HepG2 (cell line): ENCODE measurements around the gene MYO18B. TPM values are rescaled to one million over a fixed set of nuclear protein-coding genes. Genes with fewer than 3 reads are reported as not detected.
A peak's percentile ranks its signal among the peaks of the same experiment; 100 is the strongest.

ENCODE experiments used
- EEA1 ChIP-seq: sonication (generic); formaldehyde crosslinking; IDR thresholded peaks from 2 replicates; pipeline ENCODE4 v1.5.1; 2020; ENCODE audit warnings: mild to moderate bottlenecking, missing genetic modification reagents, borderline replicate concordance
- ELF3 ChIP-seq: IDR thresholded peaks from 2 replicates; pipeline ENCODE4 v1.6.1; 2016; ENCODE audit warnings: missing genetic modification reagents, missing compliant biosample characterization
- ESRRA ChIP-seq: sonication (generic); formaldehyde crosslinking; IDR thresholded peaks from 2 replicates; pipeline ENCODE4 v1.5.1; 2020; ENCODE audit warnings: mild to moderate bottlenecking, low read depth, missing genetic modification reagents
- HIVEP1 ChIP-seq: sonication (generic); formaldehyde crosslinking; IDR thresholded peaks from 2 replicates; pipeline ENCODE4 v1.4.0; 2020; ENCODE audit warnings: mild to moderate bottlenecking, missing genetic modification reagents
- ISX ChIP-seq: sonication (generic); formaldehyde crosslinking; conservative IDR thresholded peaks from 2 replicates; pipeline ENCODE4 v1.5.0; 2020; ENCODE audit warnings: missing genetic modification reagents
- KAT8 ChIP-seq: IDR thresholded peaks from 2 replicates; pipeline ENCODE4 v1.6.1; 2016; ENCODE audit warnings: missing genetic modification reagents, missing compliant biosample characterization
- KMT2B ChIP-seq: IDR thresholded peaks from 2 replicates; pipeline ENCODE4 v1.6.1; 2016; ENCODE audit warnings: missing genetic modification reagents, missing compliant biosample characterization
- NCOA2 ChIP-seq: sonication (generic); formaldehyde crosslinking; IDR thresholded peaks from 2 replicates; pipeline ENCODE4 v1.8.0; 2022; ENCODE audit warnings: inconsistent platforms
- PHF21A ChIP-seq: sonication (generic); formaldehyde crosslinking; IDR thresholded peaks from 2 replicates; pipeline ENCODE4 v1.5.0; 2020; ENCODE audit warnings: mild to moderate bottlenecking, missing genetic modification reagents
- PRPF4 ChIP-seq: fragments of 200-400 bp; formaldehyde crosslinking; IDR thresholded peaks from 2 replicates; pipeline ENCODE4 v1.6.1; 2016; ENCODE audit warnings: low read length, low read depth; ENCODE audit not compliant: poor library complexity, severe bottlenecking
- SNRNP70 ChIP-seq: fragments of 200-400 bp; formaldehyde crosslinking; IDR thresholded peaks from 2 replicates; pipeline ENCODE4 v1.6.1; 2017; ENCODE audit warnings: mild to moderate bottlenecking, low read depth, low read length, moderate library complexity
- ZBTB38 ChIP-seq: sonication (generic); formaldehyde crosslinking; IDR thresholded peaks from 2 replicates; pipeline ENCODE4 v1.5.1; 2020; ENCODE audit warnings: mild to moderate bottlenecking, missing genetic modification reagents
- ZFP36L2 ChIP-seq: sonication (generic); formaldehyde crosslinking; IDR thresholded peaks from 2 replicates; pipeline ENCODE4 v1.4.0; 2020; ENCODE audit warnings: missing genetic modification reagents
- ZNF10 ChIP-seq: sonication (generic); formaldehyde crosslinking; IDR thresholded peaks from 2 replicates; pipeline ENCODE4 v1.4.0; 2020; ENCODE audit warnings: mild to moderate bottlenecking, low read depth, missing genetic modification reagents, borderline replicate concordance
- ZNF225 ChIP-seq: sonication (generic); formaldehyde crosslinking; IDR thresholded peaks from 2 replicates; pipeline ENCODE4 v1.4.0; 2020; ENCODE audit warnings: mild to moderate bottlenecking, missing genetic modification reagents
- ZNF251 ChIP-seq: sonication (generic); formaldehyde crosslinking; IDR thresholded peaks from 2 replicates; pipeline ENCODE4 v1.9.0; 2021; ENCODE audit warnings: mild to moderate bottlenecking, missing genetic modification reagents
- ZNF33B ChIP-seq: sonication (generic); formaldehyde crosslinking; IDR thresholded peaks from 2 replicates; pipeline ENCODE4 v1.5.1; 2020; ENCODE audit warnings: mild to moderate bottlenecking, missing genetic modification reagents
- ZNF383 ChIP-seq: sonication (generic); formaldehyde crosslinking; IDR thresholded peaks from 2 replicates; pipeline ENCODE4 v1.4.0; 2020; ENCODE audit warnings: missing genetic modification reagents, mild to moderate bottlenecking, borderline replicate concordance
- ZNF468 ChIP-seq: sonication (generic); formaldehyde crosslinking; IDR thresholded peaks from 2 replicates; pipeline ENCODE4 v1.8.0; 2022; ENCODE audit warnings: mild to moderate bottlenecking, moderate library complexity, missing genetic modification reagents
- ZNF510 ChIP-seq: sonication (generic); formaldehyde crosslinking; IDR thresholded peaks from 2 replicates; pipeline ENCODE4 v1.4.0; 2020; ENCODE audit warnings: low read depth, mild to moderate bottlenecking, missing genetic modification reagents
- ZNF598 ChIP-seq: sonication (generic); formaldehyde crosslinking; IDR thresholded peaks from 2 replicates; pipeline ENCODE4 v1.5.1; 2020; ENCODE audit warnings: mild to moderate bottlenecking, missing genetic modification reagents, borderline replicate concordance
- ZNF652 ChIP-seq: IDR thresholded peaks from 2 replicates; pipeline ENCODE4 v1.6.1; 2016; ENCODE audit warnings: low read depth, borderline replicate concordance
- ZNF720 ChIP-seq: sonication (generic); formaldehyde crosslinking; IDR thresholded peaks from 2 replicates; pipeline ENCODE4 v1.4.0; 2020; ENCODE audit warnings: missing genetic modification reagents
- ZSCAN22 ChIP-seq: sonication (generic); formaldehyde crosslinking; IDR thresholded peaks from 2 replicates; pipeline ENCODE4 v1.4.0; 2020; ENCODE audit warnings: mild to moderate bottlenecking, missing genetic modification reagents
- polyA plus RNA-seq, 8 experiments: library from polyadenylated mRNA; depleted of rRNA in 3 of 8; stranded (reverse) in 7 of 8; unstranded in 1 of 8; fragments of >200 nt; fragmentation: Illumina TruSeq in 4 of 8; extraction: Trizol in 4 of 8; gene quantifications; 2 replicates each; pipeline versions ENCODE4 v1.2.1 to v1.2.3, GENCODE V29; 2011 to 2016; ENCODE audit warnings: low read depth in 4 of 8, missing spikeins in 1 of 8, mixed read lengths in 1 of 8; ENCODE audit not compliant: insufficient read depth in 1 of 8
- total RNA-seq, 5 experiments: library from RNA; depleted of rRNA; stranded (reverse); fragments of >200 nt; fragmentation: Illumina TruSeq; extraction: Trizol; gene quantifications; 2 replicates each; pipeline ENCODE4 v1.2.3, GENCODE V29; 2016; ENCODE audit warnings: low read depth in 1 of 5
- TF ChIP-seq, protein P1 (sequence below): sonication (generic); formaldehyde crosslinking; IDR thresholded peaks from 2 replicates; pipeline ENCODE4 v1.4.0; 2020; ENCODE audit warnings: mild to moderate bottlenecking, low read depth, missing genetic modification reagents
- TF ChIP-seq, protein P2 (sequence below): sonication (generic); formaldehyde crosslinking; IDR thresholded peaks from 2 replicates; pipeline ENCODE4 v1.4.0; 2020; ENCODE audit warnings: mild to moderate bottlenecking, missing genetic modification reagents
- TF ChIP-seq, protein P3 (sequence below): sonication (generic); formaldehyde crosslinking; IDR thresholded peaks from 2 replicates; pipeline ENCODE4 v1.4.0; 2020; ENCODE audit warnings: missing genetic modification reagents

The MYO18B gene
- total and polyA plus RNA-seq, 2 of the 13 experiments (the other 11 are each of a cell fraction or from before 2014, with no cell fraction given) = 0.01 TPM; not detected in 1

DNA sequence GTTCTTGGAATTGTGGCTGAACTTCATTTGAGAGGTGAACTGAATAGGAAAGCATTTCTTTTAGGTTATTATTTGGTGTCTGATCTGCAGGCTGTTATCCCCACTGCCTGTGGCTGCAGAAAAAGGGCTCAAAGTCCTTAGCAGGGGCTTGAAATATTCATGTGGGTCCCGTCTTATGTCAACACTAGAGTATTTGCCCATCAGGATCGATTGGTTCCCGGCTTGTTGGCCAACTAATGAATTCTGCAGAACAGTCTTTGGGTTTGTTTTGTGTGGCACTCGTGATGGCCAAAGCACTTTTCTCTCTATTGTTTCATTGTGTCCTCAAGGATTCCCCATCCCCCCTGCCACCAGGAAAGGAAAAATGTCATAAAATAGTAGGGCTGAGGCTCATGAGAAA lies 211.9 kb downstream of the MYO18B start (continued):
- TF ChIP-seq, protein P1, sequence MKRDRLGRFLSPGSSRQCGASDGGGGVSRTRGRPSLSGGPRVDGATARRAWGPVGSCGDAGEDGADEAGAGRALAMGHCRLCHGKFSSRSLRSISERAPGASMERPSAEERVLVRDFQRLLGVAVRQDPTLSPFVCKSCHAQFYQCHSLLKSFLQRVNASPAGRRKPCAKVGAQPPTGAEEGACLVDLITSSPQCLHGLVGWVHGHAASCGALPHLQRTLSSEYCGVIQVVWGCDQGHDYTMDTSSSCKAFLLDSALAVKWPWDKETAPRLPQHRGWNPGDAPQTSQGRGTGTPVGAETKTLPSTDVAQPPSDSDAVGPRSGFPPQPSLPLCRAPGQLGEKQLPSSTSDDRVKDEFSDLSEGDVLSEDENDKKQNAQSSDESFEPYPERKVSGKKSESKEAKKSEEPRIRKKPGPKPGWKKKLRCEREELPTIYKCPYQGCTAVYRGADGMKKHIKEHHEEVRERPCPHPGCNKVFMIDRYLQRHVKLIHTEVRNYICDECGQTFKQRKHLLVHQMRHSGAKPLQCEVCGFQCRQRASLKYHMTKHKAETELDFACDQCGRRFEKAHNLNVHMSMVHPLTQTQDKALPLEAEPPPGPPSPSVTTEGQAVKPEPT = no peak
- TF ChIP-seq KAT8 (CRISPR knock-in tag) (peak; percentile 38; the same call in 1 of the 2 replicates), PRPF4 (no peak), ELF3 (peak; percentile 56), ISX (CRISPR knock-in tag) (no peak), KMT2B (CRISPR knock-in tag) (no peak), ZNF225 (CRISPR knock-in tag) (no peak), ZBTB38 (CRISPR knock-in tag) (no peak), ESRRA (CRISPR knock-in tag) (no peak), ZSCAN22 (CRISPR knock-in tag) (no peak), ZNF383 (CRISPR knock-in tag) (no peak), ZNF251 (CRISPR knock-in tag) (no peak), EEA1 (CRISPR knock-in tag) (no peak), ZFP36L2 (no peak), SNRNP70 (no peak), ZNF510 (CRISPR knock-in tag) (no peak), ZNF720 (CRISPR knock-in tag) (no peak), ZNF33B (CRISPR knock-in tag) (no peak), PHF21A (CRISPR knock-in tag) (peak; percentile 83), ZNF468 (no peak), NCOA2 (peak; percentile 79), ZNF10 (CRISPR knock-in tag) (no peak), HIVEP1 (CRISPR knock-in tag) (no peak), ZNF652 (no peak), ZNF598 (CRISPR knock-in tag) (no peak)
- TF ChIP-seq, protein P2, sequence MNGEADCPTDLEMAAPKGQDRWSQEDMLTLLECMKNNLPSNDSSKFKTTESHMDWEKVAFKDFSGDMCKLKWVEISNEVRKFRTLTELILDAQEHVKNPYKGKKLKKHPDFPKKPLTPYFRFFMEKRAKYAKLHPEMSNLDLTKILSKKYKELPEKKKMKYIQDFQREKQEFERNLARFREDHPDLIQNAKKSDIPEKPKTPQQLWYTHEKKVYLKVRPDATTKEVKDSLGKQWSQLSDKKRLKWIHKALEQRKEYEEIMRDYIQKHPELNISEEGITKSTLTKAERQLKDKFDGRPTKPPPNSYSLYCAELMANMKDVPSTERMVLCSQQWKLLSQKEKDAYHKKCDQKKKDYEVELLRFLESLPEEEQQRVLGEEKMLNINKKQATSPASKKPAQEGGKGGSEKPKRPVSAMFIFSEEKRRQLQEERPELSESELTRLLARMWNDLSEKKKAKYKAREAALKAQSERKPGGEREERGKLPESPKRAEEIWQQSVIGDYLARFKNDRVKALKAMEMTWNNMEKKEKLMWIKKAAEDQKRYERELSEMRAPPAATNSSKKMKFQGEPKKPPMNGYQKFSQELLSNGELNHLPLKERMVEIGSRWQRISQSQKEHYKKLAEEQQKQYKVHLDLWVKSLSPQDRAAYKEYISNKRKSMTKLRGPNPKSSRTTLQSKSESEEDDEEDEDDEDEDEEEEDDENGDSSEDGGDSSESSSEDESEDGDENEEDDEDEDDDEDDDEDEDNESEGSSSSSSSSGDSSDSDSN = no peak
- TF ChIP-seq, protein P3, sequence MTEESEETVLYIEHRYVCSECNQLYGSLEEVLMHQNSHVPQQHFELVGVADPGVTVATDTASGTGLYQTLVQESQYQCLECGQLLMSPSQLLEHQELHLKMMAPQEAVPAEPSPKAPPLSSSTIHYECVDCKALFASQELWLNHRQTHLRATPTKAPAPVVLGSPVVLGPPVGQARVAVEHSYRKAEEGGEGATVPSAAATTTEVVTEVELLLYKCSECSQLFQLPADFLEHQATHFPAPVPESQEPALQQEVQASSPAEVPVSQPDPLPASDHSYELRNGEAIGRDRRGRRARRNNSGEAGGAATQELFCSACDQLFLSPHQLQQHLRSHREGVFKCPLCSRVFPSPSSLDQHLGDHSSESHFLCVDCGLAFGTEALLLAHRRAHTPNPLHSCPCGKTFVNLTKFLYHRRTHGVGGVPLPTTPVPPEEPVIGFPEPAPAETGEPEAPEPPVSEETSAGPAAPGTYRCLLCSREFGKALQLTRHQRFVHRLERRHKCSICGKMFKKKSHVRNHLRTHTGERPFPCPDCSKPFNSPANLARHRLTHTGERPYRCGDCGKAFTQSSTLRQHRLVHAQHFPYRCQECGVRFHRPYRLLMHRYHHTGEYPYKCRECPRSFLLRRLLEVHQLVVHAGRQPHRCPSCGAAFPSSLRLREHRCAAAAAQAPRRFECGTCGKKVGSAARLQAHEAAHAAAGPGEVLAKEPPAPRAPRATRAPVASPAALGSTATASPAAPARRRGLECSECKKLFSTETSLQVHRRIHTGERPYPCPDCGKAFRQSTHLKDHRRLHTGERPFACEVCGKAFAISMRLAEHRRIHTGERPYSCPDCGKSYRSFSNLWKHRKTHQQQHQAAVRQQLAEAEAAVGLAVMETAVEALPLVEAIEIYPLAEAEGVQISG = 0 out of 2 replicates have a peak, but pooled peaks have one; percentile 42
